Activated T-cell treated with anti-CD3 and anti-CD28 coated beads, Interleukin-2, amount 50 U/mL, for 4 hours (primary cell): ENCODE data around the gene DNM3. TPM values are rescaled to one million over a fixed set of nuclear protein-coding genes. Genes with fewer than 3 reads are reported as not detected.

Experiments used
- ATAC-seq, 2 donors: fragments of 200-7000 bp; cut with Tn5 transposase; one replicate each; pipeline ENCODE4 v1.10.0; 2021
- DNase-seq: peaks from one replicate; pipeline ENCODE4 v3.0.0-alpha.2; 2020
- H3K27me3 Mint-ChIP-seq: one replicate; pipeline ENCODE4 v1.8.0; 2021; ENCODE audit warnings: low read depth, mixed read lengths
- H3K36me3 Mint-ChIP-seq: one replicate; pipeline ENCODE4 v1.8.0; 2022; ENCODE audit warnings: mixed read lengths; ENCODE audit not compliant: insufficient read depth
- H3K4me1 Mint-ChIP-seq: one replicate; pipeline ENCODE4 v1.8.0; 2021; ENCODE audit warnings: low read depth, mixed read lengths
- H3K4me3 Mint-ChIP-seq: one replicate; pipeline ENCODE4 v1.8.0; 2021; ENCODE audit warnings: mild to moderate bottlenecking, moderate library complexity, mixed read lengths
- H3K9me3 Mint-ChIP-seq: one replicate; pipeline ENCODE4 v1.8.0; 2021; ENCODE audit warnings: mixed read lengths
- total RNA-seq, 3 donors: library from RNA; stranded (reverse); gene quantifications; one replicate each; pipeline ENCODE4 v1.2.1, GENCODE V29; 2021

Gene DNM3
- total RNA-seq, 3 donors from 2014 or later = 0.35 to 0.58 (median 0.38) TPM

- ATAC-seq = peak; percentile 39 to 49
Observed at GRCh38 chr1:172270605-172271004, 429.3 kb downstream of the DNM3 start.

GRCh38 chr1:172272087-172272486 is 430.8 kb downstream of the DNM3 start:
- ATAC-seq (no peak), DNase-seq (no peak)
- Mint-ChIP-seq H3K9me3 (no peaks in the 10 kb centered on the region), H3K36me3 (no peaks in the 10 kb centered on the region), H3K4me3 (no peak overlapping the region), H3K27me3 (peaks cover 2% of the 10 kb centered on the region), H3K4me1 (peaks cover 18% of the 10 kb centered on the region)

More at GRCh38 chr1:172270605-172271004, 429.3 kb downstream of the DNM3 start:
- no peak for DNase-seq
- Mint-ChIP-seq H3K27me3 (peaks cover 2% of the 10 kb centered on the region), H3K9me3 (no peaks in the 10 kb centered on the region), H3K36me3 (no peaks in the 10 kb centered on the region), H3K4me3 (no peak overlapping the region), H3K4me1 (peaks cover 26% of the 10 kb centered on the region)

GRCh38 chr1:172273647-172274396 is 432.5 kb downstream of the DNM3 start:
- peak; percentile 81 to 82 for ATAC-seq
- Mint-ChIP-seq H3K4me3 (no peak overlapping the region), H3K27me3 (no peaks in the 10 kb centered on the region), H3K36me3 (no peaks in the 10 kb centered on the region), H3K4me1 (peaks cover 18% of the 10 kb centered on the region), H3K9me3 (no peaks in the 10 kb centered on the region)
- no peak for DNase-seq

- DNase-seq (no peak), ATAC-seq (no peak)
- Mint-ChIP-seq H3K4me3 (no peak overlapping the region), H3K9me3 (no peaks in the 10 kb centered on the region), H3K27me3 (no peaks in the 10 kb centered on the region), H3K36me3 (no peaks in the 10 kb centered on the region), H3K4me1 (peaks cover 14% of the 10 kb centered on the region)
Observed at GRCh38 chr1:172275478-172275877, 434.2 kb downstream of the DNM3 start.

GRCh38 chr1:172276120-172276818 is 435.0 kb downstream of the DNM3 start:
- no peaks in the 10 kb centered on the region for H3K36me3 Mint-ChIP-seq
- no peaks in the 10 kb centered on the region for H3K27me3 Mint-ChIP-seq
- DNase-seq (no peak), ATAC-seq (no peak)
- H3K4me1 Mint-ChIP-seq = peaks cover 13% of the 10 kb centered on the region
- no peaks in the 10 kb centered on the region for H3K9me3 Mint-ChIP-seq
- no peak overlapping the region for H3K4me3 Mint-ChIP-seq

- no peak for ATAC-seq
- peaks cover 13% of the 10 kb centered on the region for H3K4me1 Mint-ChIP-seq
- no peaks in the 10 kb centered on the region for H3K27me3 Mint-ChIP-seq
- H3K9me3 Mint-ChIP-seq = no peaks in the 10 kb centered on the region
- H3K4me3 Mint-ChIP-seq = no peak overlapping the region
- no peaks in the 10 kb centered on the region for H3K36me3 Mint-ChIP-seq
- DNase-seq = no peak
Observed at GRCh38 chr1:172277275-172277674, 436.0 kb downstream of the DNM3 start.

- Mint-ChIP-seq H3K9me3 (no peaks in the 10 kb centered on the region), H3K36me3 (no peaks in the 10 kb centered on the region), H3K4me1 (peaks cover 13% of the 10 kb centered on the region), H3K27me3 (no peaks in the 10 kb centered on the region), H3K4me3 (no peak overlapping the region)
- DNase-seq = no peak
- ATAC-seq = no peak
Observed at GRCh38 chr1:172277989-172278388, 436.7 kb downstream of the DNM3 start.

- H3K4me1 Mint-ChIP-seq = peaks cover 9% of the 10 kb centered on the region
- no peaks in the 10 kb centered on the region for H3K27me3 Mint-ChIP-seq
- DNase-seq (no peak), ATAC-seq (no peak)
- no peaks in the 10 kb centered on the region for H3K36me3 Mint-ChIP-seq
- no peaks in the 10 kb centered on the region for H3K9me3 Mint-ChIP-seq
- no peak overlapping the region for H3K4me3 Mint-ChIP-seq
Observed at GRCh38 chr1:172278478-172278877, 437.2 kb downstream of the DNM3 start.

GRCh38 chr1:172279939-172280636 is 438.8 kb downstream of the DNM3 start:
- ATAC-seq (no peak), DNase-seq (no peak)
- H3K27me3 Mint-ChIP-seq = no peaks in the 10 kb centered on the region
- H3K4me3 Mint-ChIP-seq = no peak overlapping the region
- no peaks in the 10 kb centered on the region for H3K9me3 Mint-ChIP-seq
- H3K36me3 Mint-ChIP-seq = no peaks in the 10 kb centered on the region
- H3K4me1 Mint-ChIP-seq = no peaks in the 10 kb centered on the region

- Mint-ChIP-seq H3K36me3 (no peaks in the 10 kb centered on the region), H3K4me3 (no peak overlapping the region), H3K4me1 (no peaks in the 10 kb centered on the region), H3K27me3 (no peaks in the 10 kb centered on the region), H3K9me3 (no peaks in the 10 kb centered on the region)
- ATAC-seq = no peak
- DNase-seq = no peak
Observed at GRCh38 chr1:172283766-172284165, 442.5 kb downstream of the DNM3 start.

GRCh38 chr1:172286629-172287076 is 445.4 kb downstream of the DNM3 start:
- H3K36me3 Mint-ChIP-seq = no peaks in the 10 kb centered on the region
- H3K4me1 Mint-ChIP-seq = no peaks in the 10 kb centered on the region
- H3K9me3 Mint-ChIP-seq = no peaks in the 10 kb centered on the region
- H3K27me3 Mint-ChIP-seq = no peaks in the 10 kb centered on the region
- DNase-seq (no peak), ATAC-seq (no peak)
- H3K4me3 Mint-ChIP-seq = no peak overlapping the region

- H3K9me3 Mint-ChIP-seq = no peaks in the 10 kb centered on the region
- DNase-seq = no peak
- no peaks in the 10 kb centered on the region for H3K36me3 Mint-ChIP-seq
- H3K27me3 Mint-ChIP-seq = no peaks in the 10 kb centered on the region
- no peak overlapping the region for H3K4me3 Mint-ChIP-seq
- H3K4me1 Mint-ChIP-seq = no peaks in the 10 kb centered on the region
- ATAC-seq = no peak
Observed at GRCh38 chr1:172287208-172287607, 445.9 kb downstream of the DNM3 start.

- H3K4me3 Mint-ChIP-seq = no peak overlapping the region
- no peaks in the 10 kb centered on the region for H3K27me3 Mint-ChIP-seq
- H3K4me1 Mint-ChIP-seq = no peaks in the 10 kb centered on the region
- DNase-seq (no peak), ATAC-seq (no peak)
- no peaks in the 10 kb centered on the region for H3K9me3 Mint-ChIP-seq
- no peaks in the 10 kb centered on the region for H3K36me3 Mint-ChIP-seq
Observed at GRCh38 chr1:172288581-172288980, 447.3 kb downstream of the DNM3 start.

- DNase-seq (no peak), ATAC-seq (no peak)
- Mint-ChIP-seq H3K36me3 (no peaks in the 10 kb centered on the region), H3K27me3 (no peaks in the 10 kb centered on the region), H3K9me3 (no peaks in the 10 kb centered on the region), H3K4me1 (no peaks in the 10 kb centered on the region), H3K4me3 (no peak overlapping the region)
Observed at GRCh38 chr1:172289448-172289847, 448.1 kb downstream of the DNM3 start.
